BE2C (cell line): ENCODE results near the gene TTN.

Source experiments
- DNase-seq: peaks from one replicate; pipeline ENCODE4 v3.0.0-alpha.2; 2020
- H3K27me3 ChIP-seq: fragments of 250-450 bp; sonication (Bioruptor Pico); 2 replicates; pipeline ENCODE4 v1.5.1; 2020; ENCODE audit warnings: mild to moderate bottlenecking
- H3K36me3 ChIP-seq: fragments of 250-450 bp; sonication (Bioruptor Pico); 2 replicates; pipeline ENCODE4 v1.5.1; 2020; ENCODE audit warnings: mild to moderate bottlenecking
- H3K4me1 ChIP-seq: fragments of 250-450 bp; sonication (Bioruptor Pico); 2 replicates; pipeline ENCODE4 v1.5.1; 2020
- H3K4me3 ChIP-seq: 2 replicates; pipeline ENCODE4 v1.5.1; 2011; ENCODE audit warnings: low read depth, low read length
- H3K9me3 ChIP-seq: fragments of 250-450 bp; sonication (Bioruptor Pico); 2 replicates; pipeline ENCODE4 v1.5.1; 2020
- TF ChIP-seq, protein P1 (sequence below): IDR thresholded peaks from 2 replicates; pipeline ENCODE4 v1.5.1; 2012; ENCODE audit warnings: mild to moderate bottlenecking, low read depth, low read length

Gene TTN

GRCh38 chr2:178830451-178830850, 23.2 kb upstream of the TTN start:
- H3K27me3 ChIP-seq = no peaks in the 10 kb centered on the region
- no peaks in the 10 kb centered on the region for H3K4me1 ChIP-seq
- H3K4me3 ChIP-seq = no peak overlapping the region
- DNase-seq = no peak
- no peaks in the 10 kb centered on the region for H3K36me3 ChIP-seq
- TF ChIP-seq, protein P1, sequence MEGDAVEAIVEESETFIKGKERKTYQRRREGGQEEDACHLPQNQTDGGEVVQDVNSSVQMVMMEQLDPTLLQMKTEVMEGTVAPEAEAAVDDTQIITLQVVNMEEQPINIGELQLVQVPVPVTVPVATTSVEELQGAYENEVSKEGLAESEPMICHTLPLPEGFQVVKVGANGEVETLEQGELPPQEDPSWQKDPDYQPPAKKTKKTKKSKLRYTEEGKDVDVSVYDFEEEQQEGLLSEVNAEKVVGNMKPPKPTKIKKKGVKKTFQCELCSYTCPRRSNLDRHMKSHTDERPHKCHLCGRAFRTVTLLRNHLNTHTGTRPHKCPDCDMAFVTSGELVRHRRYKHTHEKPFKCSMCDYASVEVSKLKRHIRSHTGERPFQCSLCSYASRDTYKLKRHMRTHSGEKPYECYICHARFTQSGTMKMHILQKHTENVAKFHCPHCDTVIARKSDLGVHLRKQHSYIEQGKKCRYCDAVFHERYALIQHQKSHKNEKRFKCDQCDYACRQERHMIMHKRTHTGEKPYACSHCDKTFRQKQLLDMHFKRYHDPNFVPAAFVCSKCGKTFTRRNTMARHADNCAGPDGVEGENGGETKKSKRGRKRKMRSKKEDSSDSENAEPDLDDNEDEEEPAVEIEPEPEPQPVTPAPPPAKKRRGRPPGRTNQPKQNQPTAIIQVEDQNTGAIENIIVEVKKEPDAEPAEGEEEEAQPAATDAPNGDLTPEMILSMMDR = no peak
- H3K9me3 ChIP-seq = no peaks in the 10 kb centered on the region

GRCh38 chr2:178829981-178830380, 22.8 kb upstream of the TTN start:
- TF ChIP-seq, protein P1 = no peak
- Histone ChIP-seq H3K4me3 (no peak overlapping the region), H3K9me3 (no peaks in the 10 kb centered on the region), H3K36me3 (no peaks in the 10 kb centered on the region), H3K27me3 (no peaks in the 10 kb centered on the region), H3K4me1 (no peaks in the 10 kb centered on the region)
- no peak for DNase-seq

DNA sequence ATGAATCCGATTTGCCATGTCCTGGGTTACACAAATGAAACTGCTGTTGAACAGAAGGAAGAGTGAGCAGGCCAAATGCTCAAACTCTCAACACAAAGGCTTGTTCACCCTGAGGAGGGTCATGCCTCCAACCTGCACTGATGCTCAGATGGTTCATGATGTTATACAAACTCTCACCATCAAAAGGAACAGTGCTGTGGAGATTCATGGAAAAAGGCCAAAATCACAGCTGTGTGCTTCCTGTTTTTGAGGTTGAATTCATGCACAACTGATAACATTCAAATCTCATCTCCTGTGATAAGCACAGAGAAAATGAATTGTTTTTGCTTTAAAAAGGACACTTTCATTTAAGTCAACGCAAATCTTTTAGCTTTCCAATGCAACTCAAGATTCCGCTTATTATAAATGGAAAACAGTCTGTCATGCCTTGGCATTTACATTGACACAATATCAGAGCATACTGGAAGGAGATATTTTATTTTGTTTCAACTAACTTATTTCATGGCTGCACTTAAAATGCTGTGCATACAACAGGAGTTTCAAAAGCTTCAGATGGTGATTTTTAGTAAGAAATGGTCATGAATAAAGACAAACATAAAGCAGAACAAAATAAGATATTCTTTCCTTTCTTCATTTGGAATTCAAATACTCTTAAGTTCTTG, 22.2 kb upstream of the TTN start:
- Histone ChIP-seq H3K9me3 (no peaks in the 10 kb centered on the region), H3K4me1 (no peaks in the 10 kb centered on the region), H3K27me3 (no peaks in the 10 kb centered on the region), H3K36me3 (no peaks in the 10 kb centered on the region), H3K4me3 (no peak overlapping the region)
- DNase-seq = no peak
- TF ChIP-seq, protein P1 = no peak

DNA sequence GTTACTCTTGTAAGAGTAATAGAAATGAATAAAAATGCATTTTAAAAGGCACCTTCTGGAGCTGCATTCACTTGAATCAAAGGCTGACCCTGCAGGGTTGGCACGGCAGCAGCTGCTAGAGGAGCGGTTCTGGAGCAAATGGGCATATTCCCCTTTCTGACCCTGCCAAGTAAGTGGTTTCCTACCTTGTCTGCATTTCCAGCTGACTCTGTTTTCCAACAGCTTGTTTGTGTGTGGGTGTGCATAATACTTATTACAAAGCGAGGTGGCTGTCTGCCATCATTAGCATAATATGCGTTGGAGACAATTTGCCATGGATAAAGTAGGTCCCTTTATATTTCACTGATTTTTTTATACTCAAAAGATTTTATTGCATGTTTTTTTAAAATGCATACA, 21.3 kb upstream of the TTN start:
- Histone ChIP-seq H3K9me3 (no peaks in the 10 kb centered on the region), H3K36me3 (no peaks in the 10 kb centered on the region), H3K4me1 (no peaks in the 10 kb centered on the region), H3K27me3 (no peaks in the 10 kb centered on the region), H3K4me3 (no peak overlapping the region)
- no peak for DNase-seq
- TF ChIP-seq, protein P1 = no peak

- H3K27me3 ChIP-seq = no peaks in the 10 kb centered on the region
- H3K4me1 ChIP-seq = no peaks in the 10 kb centered on the region
- no peaks in the 10 kb centered on the region for H3K9me3 ChIP-seq
- no peak for DNase-seq
- TF ChIP-seq, protein P1 = no peak
- H3K4me3 ChIP-seq = no peak overlapping the region
- no peaks in the 10 kb centered on the region for H3K36me3 ChIP-seq
Measured at GRCh38 chr2:178827739-178828485, 20.7 kb upstream of the TTN start.

- TF ChIP-seq, protein P1 = no peak
- no peak overlapping the region for H3K4me3 ChIP-seq
Measured at GRCh38 chr2:178827111-178827510, 19.9 kb upstream of the TTN start.

More at GRCh38 chr2:178827111-178827510, 19.9 kb upstream of the TTN start:
- no peak for DNase-seq
- Histone ChIP-seq H3K4me1 (no peaks in the 10 kb centered on the region), H3K9me3 (no peaks in the 10 kb centered on the region), H3K27me3 (no peaks in the 10 kb centered on the region), H3K36me3 (no peaks in the 10 kb centered on the region)
